Smooth muscle cell of the coronary artery (primary cell): ENCODE measurements around the gene SUMF2. TPM values are rescaled to one million over a fixed set of nuclear protein-coding genes. Genes with fewer than 3 reads are reported as not detected.

Experiments
- total RNA-seq: library from RNA; depleted of rRNA; stranded (reverse); fragments of >200 nt; gene quantifications from 2 replicates; pipeline ENCODE4 v1.2.3, GENCODE V29; 2014; ENCODE audit warnings: low replicate concordance

SUMF2 gene
- total RNA-seq = 184 and 185 TPM in 2 replicates

DNA sequence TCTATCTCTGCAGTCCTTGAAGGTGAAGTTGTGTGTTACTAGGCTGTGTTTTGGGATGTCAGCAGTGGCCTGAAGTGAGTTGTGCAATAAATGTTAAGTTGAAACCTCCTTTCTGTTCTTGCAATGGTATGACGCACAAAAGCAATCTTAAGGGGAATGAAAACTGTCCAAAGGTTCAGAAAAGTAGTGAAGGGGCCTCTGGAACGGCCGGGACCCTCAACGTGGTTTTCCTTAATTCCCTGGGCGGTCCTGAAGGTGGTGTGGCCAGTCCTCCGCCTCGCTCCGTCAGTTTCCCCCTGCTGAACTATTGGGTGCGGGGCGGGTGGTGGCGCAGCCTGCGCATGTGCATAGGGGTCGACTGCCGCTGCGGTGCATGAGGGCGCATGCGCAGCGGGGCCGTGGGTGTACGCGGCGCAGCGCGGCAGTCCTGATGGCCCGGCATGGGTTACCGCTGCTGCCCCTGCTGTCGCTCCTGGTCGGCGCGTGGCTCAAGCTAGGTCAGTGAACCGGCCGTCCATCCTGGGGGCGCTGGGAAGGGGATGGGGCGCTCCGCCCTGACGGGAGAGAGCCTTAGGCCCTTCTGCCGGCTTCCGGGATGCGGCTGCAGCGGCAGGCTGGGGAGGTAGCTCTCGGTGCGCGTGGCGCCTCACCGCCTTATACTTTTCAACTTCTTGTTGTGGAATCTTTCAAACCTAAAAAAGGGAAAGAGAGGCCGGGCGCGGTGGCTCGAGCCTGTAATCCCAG is at the start of gene SUMF2:
Gene SUMF2, plus strand, starts transcription at position 405 of the 744 bp plus-strand sequence. Its CDS starts 26 bp downstream, at position 431.

DNA sequence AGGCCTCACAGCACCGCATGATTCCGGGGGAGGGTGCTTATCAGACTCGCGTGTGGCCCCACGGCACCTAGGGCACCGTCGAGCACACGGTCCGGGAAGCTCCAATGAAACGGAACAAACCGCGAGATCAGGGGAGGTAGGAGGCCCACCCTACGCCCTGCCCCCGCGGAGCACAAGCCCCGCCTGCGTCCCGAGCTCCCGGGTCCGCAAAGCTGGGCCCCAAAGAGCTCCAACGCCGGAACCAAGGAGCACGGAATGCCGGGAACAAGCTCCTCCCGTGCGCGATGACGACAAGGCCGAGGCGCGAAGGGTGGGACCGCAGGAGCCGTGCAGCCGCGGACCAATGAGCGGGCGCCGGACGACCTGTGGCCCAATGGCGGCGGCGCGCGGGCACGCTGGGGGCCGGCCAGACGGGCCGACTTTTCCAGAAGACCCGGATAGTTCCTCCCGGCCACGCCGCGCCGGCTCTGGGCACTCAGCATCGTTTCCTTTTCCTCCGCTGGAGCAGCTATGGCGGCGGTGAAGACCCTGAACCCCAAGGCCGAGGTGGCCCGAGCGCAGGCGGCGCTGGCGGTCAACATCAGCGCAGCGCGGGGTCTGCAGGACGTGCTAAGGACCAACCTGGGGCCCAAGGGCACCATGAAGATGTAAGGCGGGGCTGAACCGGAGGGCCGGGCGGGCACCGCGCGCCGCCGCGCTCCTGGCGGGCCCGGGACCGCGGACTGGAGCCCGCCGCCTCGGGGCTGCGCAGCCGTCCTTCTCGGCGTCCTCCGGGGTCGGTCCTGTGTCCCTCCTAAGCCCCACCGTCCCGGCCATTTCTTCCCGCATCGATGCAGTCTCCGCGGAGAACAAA is 12.5 kb upstream of the SUMF2 start, which contains the start of the genes CCT6A and PSPH:
Gene CCT6A, plus strand, starts transcription at position 427 of the 853 bp plus-strand sequence. Its CDS starts 84 bp downstream, at position 511.
Gene PSPH, minus strand, starts transcription at position 106 of the 853 bp plus-strand sequence. CDS start 30,232 bp downstream, outside the sequence.

DNA sequence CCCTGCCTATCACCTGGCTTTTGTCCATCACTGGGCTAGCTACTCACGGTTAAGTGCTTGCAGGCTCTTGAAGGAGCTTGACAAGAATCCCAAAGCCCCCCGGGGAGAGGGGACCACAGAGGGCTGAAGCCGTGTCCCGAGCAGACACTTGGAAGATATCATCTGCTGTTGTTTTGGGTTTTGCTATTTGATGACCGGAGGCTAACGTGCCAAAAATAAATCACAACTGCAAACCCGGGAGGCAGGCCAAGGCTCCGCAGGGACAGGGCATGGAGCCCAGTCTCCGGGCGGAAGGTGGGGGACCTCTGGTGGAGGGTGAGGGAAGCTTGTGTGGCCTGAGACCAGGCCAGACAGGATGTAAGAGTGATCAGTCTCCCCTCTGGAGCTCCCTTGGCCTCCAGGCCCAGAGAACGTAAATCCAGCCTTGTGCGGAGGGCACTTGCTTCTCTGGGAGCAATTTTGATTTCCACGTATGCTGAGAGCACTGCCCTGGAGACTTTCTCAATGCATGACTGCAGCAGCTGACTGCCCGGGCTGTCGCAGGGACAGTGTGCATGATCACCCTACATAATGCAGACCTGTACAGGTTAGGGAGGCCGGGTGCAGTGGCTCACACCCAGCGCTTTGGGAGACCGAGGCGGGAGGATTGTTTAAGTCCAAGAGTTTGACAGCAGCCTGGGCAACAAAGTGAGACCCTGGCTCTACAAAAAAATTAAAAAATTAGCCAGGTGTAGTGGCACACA is 28.9 kb downstream of the SUMF2 start, which contains the start of gene PHKG1:
Gene PHKG1, minus strand, starts transcription at position 164 of the 743 bp plus-strand sequence. CDS start 4,011 bp downstream, outside the sequence.

DNA sequence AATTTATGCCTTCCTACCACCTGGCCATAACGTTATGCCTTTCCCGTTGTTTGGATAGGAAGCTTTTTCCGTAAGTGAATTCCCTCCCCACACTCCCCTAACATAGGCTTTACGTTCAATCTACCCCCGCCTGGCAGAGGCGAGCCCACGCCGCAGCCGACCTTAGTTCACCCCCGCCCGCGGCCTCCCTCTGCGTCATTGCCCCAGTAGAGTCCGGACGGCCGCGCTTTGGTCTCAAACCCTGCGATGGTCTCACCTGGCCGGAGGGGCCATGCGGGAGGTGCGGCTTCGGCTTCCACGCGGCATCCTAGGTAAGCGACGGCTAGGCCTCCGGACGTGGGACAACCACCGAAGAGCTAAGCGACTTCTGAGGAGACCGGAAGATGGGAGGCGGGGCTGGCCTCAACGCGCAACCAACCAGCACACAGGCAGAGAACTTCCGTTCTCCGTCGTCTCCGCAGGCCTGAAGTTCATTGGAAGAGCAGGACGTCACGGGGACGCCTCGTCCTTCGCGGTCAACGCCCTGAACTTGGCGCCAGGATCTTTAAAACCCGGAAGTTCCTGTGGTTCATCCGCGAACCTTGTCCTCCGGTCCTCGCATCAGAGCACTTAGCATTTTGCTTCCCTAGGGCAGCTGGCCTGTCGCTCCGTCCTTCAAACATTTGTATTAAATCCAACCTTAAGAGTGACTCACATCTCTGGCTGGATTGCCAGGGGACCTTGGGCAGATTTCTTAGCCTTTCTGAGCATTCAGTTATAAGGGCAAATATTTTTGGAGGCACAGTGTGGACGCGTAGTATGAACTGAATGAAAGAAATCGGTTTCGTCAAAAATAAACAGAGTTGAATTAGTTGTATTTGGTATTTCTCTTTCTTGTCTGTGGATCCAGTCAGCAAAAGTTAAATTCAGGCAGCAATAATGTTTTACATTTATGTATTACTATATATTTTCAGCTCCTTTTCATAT is 42.3 kb downstream of the SUMF2 start, which contains the start of gene CHCHD2:
Gene CHCHD2, minus strand, starts transcription at position 369 of the 966 bp plus-strand sequence. Its CDS starts 63 bp downstream, at position 306.

DNA sequence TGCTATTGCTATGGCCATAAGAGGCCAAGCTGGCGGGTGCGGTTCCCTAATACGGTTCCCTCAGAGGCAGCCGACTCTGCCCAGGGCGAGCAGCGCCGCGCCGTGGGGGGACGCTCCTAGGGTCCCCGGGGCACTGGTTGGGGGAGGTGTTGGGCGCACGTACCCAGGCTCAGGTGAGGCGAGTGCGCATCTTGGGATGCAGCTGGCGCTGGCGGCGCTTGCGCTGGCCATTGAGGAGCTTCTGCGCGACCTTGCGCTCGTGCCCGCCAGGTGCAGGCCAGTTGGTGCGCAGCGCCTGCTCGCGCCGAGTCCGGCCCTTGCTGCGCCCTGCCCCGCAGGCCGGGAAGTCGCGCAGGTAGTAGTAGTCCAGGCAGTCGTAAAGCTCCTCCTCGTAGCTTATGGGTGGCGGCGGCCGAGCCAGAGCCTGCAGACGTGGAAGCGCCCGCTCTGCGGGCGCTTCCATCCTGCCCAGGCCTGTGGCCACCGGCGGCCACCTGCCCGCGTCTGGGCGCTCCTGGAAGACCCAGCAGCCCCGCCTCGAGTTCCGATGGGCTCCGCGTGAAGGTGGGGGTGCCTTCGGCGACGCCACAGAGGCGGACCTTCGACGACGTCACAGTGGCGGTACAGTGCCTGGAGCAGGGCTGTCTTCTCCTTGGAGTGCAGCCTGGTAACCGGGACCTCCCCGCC is 51.9 kb downstream of the SUMF2 start, which contains the start of gene NUPR2:
Gene NUPR2, minus strand, starts transcription at position 566 of the 687 bp plus-strand sequence. Its CDS starts 103 bp downstream, at position 463.

Other genes with a start within 250 kb of the SUMF2 start
- gene SEPTIN14, start 201.5 kb upstream of the SUMF2 start, total RNA-seq = not detected in 2 replicates
- gene ZNF713, start 176.8 kb upstream of the SUMF2 start, total RNA-seq = 1.1 and 1.2 TPM in 2 replicates
- 6.7 and 15.7 TPM in 2 replicates for gene MRPS17, start 112.4 kb upstream of the SUMF2 start, total RNA-seq
- 24.2 and 32.8 TPM in 2 replicates for gene NIPSNAP2, start 99.7 kb upstream of the SUMF2 start, total RNA-seq
- gene PSPH, start 12.8 kb upstream of the SUMF2 start, total RNA-seq = 33.5 and 115 TPM in 2 replicates
- 212 and 237 TPM in 2 replicates for gene CCT6A, start 12.5 kb upstream of the SUMF2 start, total RNA-seq
- 0.98 and 7.5 TPM in 2 replicates for gene PHKG1, start 28.7 kb downstream of the SUMF2 start, total RNA-seq
- gene CHCHD2, start 42.2 kb downstream of the SUMF2 start, total RNA-seq = 190 and 433 TPM in 2 replicates
- gene NUPR2, start 52.1 kb downstream of the SUMF2 start, total RNA-seq = not detected in 2 replicates